CD4-positive, alpha-beta T cell (primary cell): ENCODE data around the gene TTC9. TPM values are rescaled to one million over a fixed set of nuclear protein-coding genes. Genes with fewer than 3 reads are reported as not detected.

ENCODE experiments used
- ATAC-seq: fragments of 200-7000 bp; cut with Tn5 transposase; one replicate; pipeline ENCODE4 v1.10.0; 2022; ENCODE audit warnings: mild to moderate bottlenecking; ENCODE audit not compliant: poor library complexity
- CTCF ChIA-PET: fragments of 350-600 bp; sonication (Branson Sonifier 250); formaldehyde crosslinking; loops from one replicate; lab custom pipeline; 2021; ENCODE audit warnings: antibody characterized with exemption, inconsistent platforms; lab: Charles Lee
- POLR2A ChIA-PET: fragments of 350-600 bp; sonication (Branson Sonifier 250); formaldehyde crosslinking; loops from one replicate; lab custom pipeline; 2021; ENCODE audit warnings: antibody characterized with exemption, inconsistent platforms; lab: Charles Lee
- DNase-seq, 14 experiments: peaks; one replicate each; pipeline ENCODE4 v3.0.0-alpha.2; 2013 to 2020; ENCODE audit warnings: mixed read lengths in 2 of 14
- H3K27ac ChIP-seq, 2 donors: one replicate each; pipeline versions ENCODE4 v1.5.1 to v1.7.0; 2013; ENCODE audit warnings: low read length in 2 of 2, low read depth in 1 of 2, mild to moderate bottlenecking in 1 of 2
- H3K27me3 ChIP-seq, 2 experiments: 1 replicate in 1 of 2; 2 replicates in 1 of 2; pipeline versions ENCODE4 v1.6.1 to v1.7.0; 2013; ENCODE audit warnings: low read length in 2 of 2, control low read depth in 1 of 2, mild to moderate bottlenecking in 1 of 2, moderate library complexity in 1 of 2; ENCODE audit not compliant: insufficient read depth in 2 of 2, control insufficient read depth in 1 of 2
- H3K36me3 ChIP-seq: one replicate; pipeline ENCODE4 v1.6.1; 2013; ENCODE audit warnings: low read length, control low read depth; ENCODE audit not compliant: insufficient read depth
- H3K4me1 ChIP-seq: one replicate; pipeline ENCODE4 v1.6.1; 2013; ENCODE audit warnings: low read length, control low read depth; ENCODE audit not compliant: insufficient read depth
- H3K4me3 ChIP-seq: one replicate; pipeline ENCODE4 v1.5.1; 2013; ENCODE audit warnings: mild to moderate bottlenecking, low read length, moderate library complexity
- H3K9me3 ChIP-seq, 2 experiments: 1 replicate in 1 of 2; 2 replicates in 1 of 2; pipeline versions ENCODE4 v1.6.1 to v1.7.0; 2013; ENCODE audit warnings: low read length in 2 of 2, mild to moderate bottlenecking in 2 of 2, control low read depth in 1 of 2, moderate library complexity in 1 of 2; ENCODE audit not compliant: control insufficient read depth in 1 of 2, insufficient read depth in 1 of 2
- H3K27ac Mint-ChIP-seq: one replicate; pipeline ENCODE4 v1.8.0; 2020; ENCODE audit warnings: mixed read lengths
- H3K27me3 Mint-ChIP-seq: one replicate; pipeline ENCODE4 v1.8.0; 2021; ENCODE audit warnings: mixed read lengths
- H3K36me3 Mint-ChIP-seq: one replicate; pipeline ENCODE4 v1.8.0; 2021; ENCODE audit warnings: low read depth, mixed read lengths
- H3K4me1 Mint-ChIP-seq: one replicate; pipeline ENCODE4 v1.8.0; 2021; ENCODE audit warnings: low read depth, mixed read lengths
- H3K4me3 Mint-ChIP-seq: one replicate; pipeline ENCODE4 v1.8.0; 2020; ENCODE audit warnings: mild to moderate bottlenecking, mixed read lengths
- H3K9me3 Mint-ChIP-seq: one replicate; pipeline ENCODE4 v1.8.0; 2020; ENCODE audit warnings: mixed read lengths
- intact Hi-C, 2 experiments: fragments of 100-400 bp; cut with DNase I in 1 of 2; cut with micrococcal nuclease in 1 of 2; formaldehyde crosslinking; loops; one replicate each; pipeline versions ENCODE4 v1.15.1 to v1.9.0; 2023 to 2025; cut with DNase I, micrococcal nuclease
- total RNA-seq, 174 experiments: library from RNA in 2 of 174; stranded (reverse) in 2 of 174; gene quantifications; one replicate each; pipeline ENCODE4 v1.2.3 and lab custom pipeline; 2021 to 2026
- TF ChIP-seq, protein P1 (sequence below): fragments of 200-600 bp; IDR thresholded peaks from one replicate; pipeline ENCODE4 v1.8.0; 2022; ENCODE audit warnings: antibody characterized with exemption, mild to moderate bottlenecking

Gene TTC9
- total RNA-seq, 2 experiments from 2014 or later: 6.8 to 7.0 TPM

- H3K4me3 Mint-ChIP-seq: no peak overlapping the region
- no peaks in the 10 kb centered on the region for H3K9me3 Mint-ChIP-seq
- Histone ChIP-seq H3K27ac (no peak overlapping the region), H3K27me3 (no peaks in the 10 kb centered on the region), H3K36me3 (no peaks in the 10 kb centered on the region), H3K4me1 (no peaks in the 10 kb centered on the region), H3K4me3 (no peak overlapping the region), H3K9me3 (no peaks in the 10 kb centered on the region)
- ATAC-seq (no peak), DNase-seq (no peak)
- intact Hi-C loops: loop anchor here (1.0 to 5.0 kb wide), 2 partner anchors 38 to 83 kb away; no protein-coding TSS in a partner anchor
- TF ChIP-seq, protein P1, sequence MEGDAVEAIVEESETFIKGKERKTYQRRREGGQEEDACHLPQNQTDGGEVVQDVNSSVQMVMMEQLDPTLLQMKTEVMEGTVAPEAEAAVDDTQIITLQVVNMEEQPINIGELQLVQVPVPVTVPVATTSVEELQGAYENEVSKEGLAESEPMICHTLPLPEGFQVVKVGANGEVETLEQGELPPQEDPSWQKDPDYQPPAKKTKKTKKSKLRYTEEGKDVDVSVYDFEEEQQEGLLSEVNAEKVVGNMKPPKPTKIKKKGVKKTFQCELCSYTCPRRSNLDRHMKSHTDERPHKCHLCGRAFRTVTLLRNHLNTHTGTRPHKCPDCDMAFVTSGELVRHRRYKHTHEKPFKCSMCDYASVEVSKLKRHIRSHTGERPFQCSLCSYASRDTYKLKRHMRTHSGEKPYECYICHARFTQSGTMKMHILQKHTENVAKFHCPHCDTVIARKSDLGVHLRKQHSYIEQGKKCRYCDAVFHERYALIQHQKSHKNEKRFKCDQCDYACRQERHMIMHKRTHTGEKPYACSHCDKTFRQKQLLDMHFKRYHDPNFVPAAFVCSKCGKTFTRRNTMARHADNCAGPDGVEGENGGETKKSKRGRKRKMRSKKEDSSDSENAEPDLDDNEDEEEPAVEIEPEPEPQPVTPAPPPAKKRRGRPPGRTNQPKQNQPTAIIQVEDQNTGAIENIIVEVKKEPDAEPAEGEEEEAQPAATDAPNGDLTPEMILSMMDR: no peak
- H3K27ac Mint-ChIP-seq: no peak overlapping the region
- ChIA-PET CTCF (interaction anchor here (0.7 to 1.2 kb wide), 2 partner anchors 61 to 64 kb away, joined by 3 read pairs; no protein-coding TSS in a partner anchor), POLR2A (no interaction called here)
- no peaks in the 10 kb centered on the region for H3K4me1 Mint-ChIP-seq
- H3K36me3 Mint-ChIP-seq: no peaks in the 10 kb centered on the region
- H3K27me3 Mint-ChIP-seq: no peaks in the 10 kb centered on the region
Observed at GRCh38 chr14:70704960-70705359, 63.2 kb downstream of the TTC9 start.

- CTCF ChIA-PET: interaction anchor here (0.6 to 1.2 kb wide), 2 partner anchors 10 to 65 kb away, joined by 3 read pairs; no protein-coding TSS in a partner anchor
- Mint-ChIP-seq H3K36me3 (no peaks in the 10 kb centered on the region), H3K27ac (no peak overlapping the region), H3K9me3 (no peaks in the 10 kb centered on the region), H3K4me1 (no peaks in the 10 kb centered on the region), H3K27me3 (no peaks in the 10 kb centered on the region), H3K4me3 (no peak overlapping the region)
- ATAC-seq (no peak), DNase-seq (no peak)
- TF ChIP-seq, protein P1: no peak
- Histone ChIP-seq H3K9me3 (no peaks in the 10 kb centered on the region), H3K36me3 (no peaks in the 10 kb centered on the region), H3K4me3 (no peak overlapping the region), H3K27ac (no peak overlapping the region), H3K27me3 (no peaks in the 10 kb centered on the region), H3K4me1 (no peaks in the 10 kb centered on the region)
- POLR2A ChIA-PET: no interaction called here
- intact Hi-C loops: no loop called here
Observed at GRCh38 chr14:70706177-70706576, 64.5 kb downstream of the TTC9 start.

GRCh38 chr14:70707138-70708038 is 65.7 kb downstream of the TTC9 start:
- TF ChIP-seq, protein P1: no peak
- no peaks in the 10 kb centered on the region for H3K9me3 ChIP-seq
- H3K27me3 ChIP-seq: no peaks in the 10 kb centered on the region
- DNase-seq: peak in 1 of 14 experiments; percentile 16
- ATAC-seq: no peak
- Mint-ChIP-seq H3K27me3 (no peaks in the 10 kb centered on the region), H3K4me1 (no peaks in the 10 kb centered on the region), H3K36me3 (no peaks in the 10 kb centered on the region), H3K27ac (no peak overlapping the region), H3K9me3 (no peaks in the 10 kb centered on the region), H3K4me3 (no peak overlapping the region)
- no peak overlapping the region for H3K27ac ChIP-seq
- ChIA-PET CTCF (interaction anchor here (0.6 to 1.6 kb wide), 3 partner anchors 46 to 98 kb away, joined by 3 to 4 read pairs (median 3); no protein-coding TSS in a partner anchor), POLR2A (interaction anchor here (0.6 kb wide), 1 partner anchor 66 kb away, joined by 3 read pairs; no protein-coding TSS in a partner anchor)
- H3K36me3 ChIP-seq: no peaks in the 10 kb centered on the region
- no peaks in the 10 kb centered on the region for H3K4me1 ChIP-seq
- intact Hi-C loops: no loop called here
- no peak overlapping the region for H3K4me3 ChIP-seq
